C4-2B (cell line): ENCODE results near the gene LIPC.

Experiments
- H3K27ac ChIP-seq: fragments of 450-650 bp; 2 replicates; pipeline ENCODE4 v1.5.1; 2017
- CTCF ChIP-seq: fragments of 450-650 bp; conservative IDR thresholded peaks from 2 replicates; pipeline ENCODE4 v1.5.1; 2017; ENCODE audit warnings: mild to moderate bottlenecking
- ZFX ChIP-seq: fragments of 450-650 bp; IDR thresholded peaks from 2 replicates; pipeline ENCODE4 v1.6.1; 2017

The LIPC gene

GRCh38 chr15:58457466-58457965 lies 25.7 kb downstream of the LIPC start:
- no peak overlapping the region for H3K27ac ChIP-seq

GRCh38 chr15:58458076-58458475 lies 26.3 kb downstream of the LIPC start:
- no peak overlapping the region for H3K27ac ChIP-seq
- TF ChIP-seq CTCF, result no peak
- no peak for TF ChIP-seq ZFX

More at GRCh38 chr15:58457466-58457965, 25.7 kb downstream of the LIPC start:
- TF ChIP-seq ZFX (no peak), CTCF (no peak)

- H3K27ac ChIP-seq, result no peak overlapping the region
- no peak for TF ChIP-seq ZFX
- no peak for TF ChIP-seq CTCF
Measured at GRCh38 chr15:58459045-58459444, 27.3 kb downstream of the LIPC start.

DNA sequence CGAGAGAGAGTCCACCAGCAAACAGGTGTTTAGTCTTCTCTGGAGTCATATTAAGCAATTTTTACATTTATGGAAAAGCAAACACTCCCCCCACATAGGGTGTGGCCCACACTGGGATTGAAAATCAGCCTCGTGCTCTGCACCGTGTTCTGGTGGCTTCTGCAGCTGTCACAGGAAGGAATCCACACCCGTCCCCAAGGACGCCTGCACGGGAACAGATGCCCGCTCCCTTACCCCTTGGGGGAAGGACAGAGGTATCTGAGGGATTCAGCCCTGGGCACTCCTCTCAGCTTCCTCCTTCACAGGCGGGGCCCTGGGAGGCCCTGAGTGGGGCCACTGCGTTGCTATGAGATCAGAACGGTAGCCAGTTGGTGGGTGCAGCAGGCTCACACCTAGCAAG lies 27.8 kb downstream of the LIPC start:
- H3K27ac ChIP-seq, result no peak overlapping the region
- TF ChIP-seq ZFX (no peak), CTCF (no peak)

DNA sequence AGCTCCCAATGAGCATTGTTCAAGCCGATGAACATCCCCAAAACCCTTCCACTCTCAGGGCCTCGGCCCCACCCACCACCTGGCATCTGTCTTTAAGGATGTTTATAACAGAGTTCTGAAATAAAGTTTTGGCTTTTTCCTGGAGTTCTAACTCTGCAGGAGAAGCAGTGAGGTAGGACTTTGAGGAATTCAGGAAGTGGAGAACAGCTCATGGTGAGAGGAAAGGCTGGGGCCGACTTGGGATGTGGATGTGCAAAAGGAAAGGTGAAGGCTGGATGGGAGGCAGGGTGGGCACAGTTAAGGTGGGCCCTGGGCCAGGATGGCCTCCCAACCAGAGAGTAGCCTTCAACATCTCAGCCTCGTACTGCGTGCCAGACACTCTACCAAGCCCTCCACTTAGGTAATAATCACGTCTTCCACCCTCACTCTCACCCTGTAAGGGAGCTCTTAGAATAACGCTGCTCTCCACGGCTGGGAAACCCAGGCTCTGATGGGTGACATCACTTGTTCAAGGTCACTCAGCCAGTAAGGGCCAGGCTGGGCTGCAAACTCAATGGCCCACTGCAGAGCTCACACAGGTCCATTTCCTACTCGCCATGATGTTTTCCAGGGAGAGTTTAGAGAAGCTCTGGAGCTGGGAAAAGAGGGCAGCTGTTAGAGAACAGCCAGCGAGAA lies 28.5 kb downstream of the LIPC start:
- H3K27ac ChIP-seq, result no peak overlapping the region
- TF ChIP-seq CTCF (no peak), ZFX (no peak)

GRCh38 chr15:58460872-58461271 lies 29.1 kb downstream of the LIPC start:
- TF ChIP-seq ZFX (no peak), CTCF (no peak)
- no peak overlapping the region for H3K27ac ChIP-seq

- no peak overlapping the region for H3K27ac ChIP-seq
- no peak for TF ChIP-seq CTCF
- no peak for TF ChIP-seq ZFX
Measured at GRCh38 chr15:58462547-58462946, 30.8 kb downstream of the LIPC start.
